ENCODE data around the gene OPTC. TPM values are rescaled to one million over a fixed set of nuclear protein-coding genes. Genes with fewer than 3 reads are reported as not detected.

The OPTC gene
- total RNA-seq, 1 donor from 2014 or later, result not detected

DNA sequence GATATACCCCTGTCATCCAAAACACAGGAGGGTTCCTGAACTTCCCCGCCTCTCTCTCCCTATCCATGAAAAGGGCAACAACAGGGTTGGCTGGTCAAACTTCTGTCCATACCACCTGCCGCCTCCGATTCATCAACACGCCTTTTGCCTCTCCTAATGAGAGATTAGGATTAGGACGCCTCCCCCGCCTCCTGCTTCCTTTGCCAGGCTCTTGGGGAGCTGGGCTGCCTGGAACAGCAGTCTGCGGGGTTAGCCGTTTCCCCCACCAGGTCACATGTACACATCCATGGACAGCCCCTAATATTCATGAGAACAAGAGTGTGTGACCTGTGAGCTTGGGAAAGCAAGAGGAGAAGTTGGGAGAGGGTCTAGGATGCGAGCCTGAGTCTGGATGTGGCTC, 2.3 kb upstream of the OPTC start:
- no peak for DNase-seq (ENCODE audit: low read depth)

DNA sequence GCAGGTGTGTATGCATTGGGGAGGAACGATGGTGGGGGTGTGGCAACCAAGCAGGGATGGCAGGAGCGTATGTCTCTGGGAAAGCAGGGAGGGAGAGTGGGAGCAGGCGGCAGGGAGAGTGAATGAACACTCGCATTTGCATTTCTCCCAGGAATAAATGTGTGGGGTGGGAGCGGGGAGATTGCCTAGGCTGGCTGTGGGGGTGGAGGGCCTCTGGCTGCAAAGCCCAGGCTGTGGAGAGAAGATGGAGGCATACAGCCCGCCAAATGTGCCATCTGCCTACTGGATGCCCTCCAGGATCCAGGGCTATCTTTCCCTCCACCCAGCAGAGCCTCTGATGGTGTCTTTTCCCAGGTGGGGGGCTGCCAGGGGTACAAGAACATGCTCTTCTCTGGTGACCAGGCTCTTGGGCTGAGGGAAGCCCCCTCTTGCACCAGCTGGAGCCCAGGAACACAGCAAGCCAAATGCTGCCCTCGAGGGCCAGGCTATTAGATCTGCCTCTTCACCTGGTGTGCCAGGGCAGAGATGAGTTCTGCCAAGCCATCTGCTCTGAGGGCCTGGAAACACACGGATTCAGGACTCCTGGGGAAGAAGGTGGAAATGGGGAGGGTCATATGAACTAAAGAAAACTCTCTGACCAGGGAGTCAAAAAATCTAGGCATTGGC, 1.7 kb upstream of the OPTC start:
- no peak for DNase-seq (ENCODE audit: low read depth)

DNA sequence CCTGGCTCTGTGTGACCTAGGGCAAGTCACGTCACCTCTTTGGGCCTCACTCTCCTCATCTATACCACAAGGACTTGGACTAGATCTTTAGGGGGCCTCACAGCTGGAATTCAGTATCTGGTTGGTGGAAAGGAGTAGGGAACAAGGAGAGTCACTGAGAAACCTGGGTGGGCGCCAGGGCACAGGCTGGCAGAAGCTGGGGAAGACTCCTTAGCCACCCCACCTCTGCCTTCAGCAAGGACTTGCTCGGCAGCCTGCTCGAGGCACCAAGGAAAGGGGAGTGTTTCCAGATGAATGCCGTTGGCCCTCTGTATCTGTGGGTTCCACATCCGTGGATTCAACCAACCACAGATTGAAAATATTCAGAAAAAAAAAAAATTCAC, 1.2 kb upstream of the OPTC start:
- DNase-seq (ENCODE audit: low read depth), result no peak

DNA sequence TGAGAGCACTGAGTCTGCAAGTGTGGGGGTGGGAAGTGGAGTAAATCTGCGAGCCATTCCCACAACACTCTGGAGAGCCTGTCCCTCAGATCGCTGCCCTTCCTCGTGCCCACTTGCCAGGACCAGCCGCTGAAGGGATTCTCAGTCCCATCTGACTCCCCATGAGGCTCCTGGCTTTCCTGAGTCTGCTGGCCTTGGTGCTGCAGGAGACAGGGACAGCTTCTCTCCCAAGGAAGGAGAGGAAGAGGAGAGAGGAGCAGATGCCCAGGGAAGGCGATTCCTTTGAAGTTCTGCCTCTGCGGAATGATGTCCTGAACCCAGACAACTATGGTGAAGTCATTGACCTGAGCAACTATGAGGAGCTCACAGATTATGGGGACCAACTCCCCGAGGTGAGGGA, 1.9 kb downstream of the OPTC start:
- DNase-seq (ENCODE audit: low read depth), result no peak

DNA sequence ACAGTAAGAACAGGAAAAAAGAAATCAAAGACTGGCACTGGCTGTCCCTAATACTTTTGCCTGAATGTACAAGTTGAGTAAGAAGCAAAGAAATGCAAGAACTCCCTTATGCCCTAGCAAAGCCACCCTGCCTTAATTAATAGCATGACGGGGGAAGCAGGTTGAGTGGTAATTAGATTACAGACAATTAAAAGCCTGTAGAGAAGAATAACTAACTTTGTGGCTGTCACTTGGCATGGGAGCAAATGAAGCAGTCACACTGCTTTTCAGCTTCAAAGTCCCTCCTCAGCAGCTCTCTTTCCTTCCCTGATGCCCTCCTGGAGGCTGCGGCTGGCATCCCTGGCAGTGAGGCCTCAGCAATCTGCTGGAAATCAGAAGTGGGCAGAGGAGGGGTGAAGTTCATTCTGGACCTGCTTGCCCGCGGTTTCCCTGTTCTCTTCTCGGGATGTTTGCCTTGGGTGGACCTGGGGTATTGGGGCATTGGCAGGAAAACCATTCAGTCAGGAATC, 3.4 kb downstream of the OPTC start:
- DNase-seq (ENCODE audit: low read depth), result no peak

DNA sequence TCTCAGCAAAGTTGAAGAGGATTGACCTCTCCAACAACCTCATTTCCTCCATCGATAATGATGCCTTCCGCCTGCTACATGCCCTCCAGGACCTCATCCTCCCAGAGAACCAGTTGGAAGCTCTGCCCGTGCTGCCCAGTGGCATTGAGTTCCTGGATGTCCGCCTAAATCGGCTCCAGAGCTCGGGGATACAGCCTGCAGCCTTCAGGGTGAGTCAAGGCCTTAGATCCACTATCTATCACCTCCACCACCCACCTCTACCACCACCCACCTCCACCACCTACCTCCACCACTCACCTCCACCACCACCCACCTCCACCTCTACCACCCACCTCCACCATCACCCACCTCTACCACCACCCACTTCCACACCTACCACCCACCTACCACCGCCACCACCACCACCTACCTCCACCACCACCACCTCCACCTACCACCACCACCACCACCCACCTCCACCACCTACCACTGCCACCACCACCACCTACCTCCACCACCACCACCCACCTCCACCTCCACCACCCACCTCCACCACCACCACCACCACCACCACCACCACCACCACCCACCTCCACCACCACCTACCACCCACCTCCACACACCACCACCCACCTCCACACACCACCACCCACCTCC, 5.8 kb downstream of the OPTC start:
- DNase-seq (ENCODE audit: low read depth), result no peak

DNA sequence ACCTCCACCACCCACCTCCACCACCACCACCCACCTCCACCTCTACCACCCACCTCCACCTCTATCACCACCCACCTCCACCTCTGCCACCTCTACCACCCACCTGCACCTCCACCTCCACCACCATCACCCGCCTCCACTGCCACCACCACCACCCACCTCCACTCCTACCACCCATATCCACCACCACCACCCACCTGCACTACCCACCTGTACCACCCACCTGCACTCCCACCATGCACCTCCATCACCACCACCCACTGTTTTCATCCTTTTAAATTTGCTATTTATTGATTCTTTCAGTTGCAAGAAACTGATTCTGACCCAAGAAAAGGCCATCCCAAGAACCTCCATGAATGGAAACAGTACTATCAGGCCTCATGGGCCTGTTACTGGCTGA, 6.3 kb downstream of the OPTC start:
- no peak for DNase-seq (ENCODE audit: low read depth)

DNA sequence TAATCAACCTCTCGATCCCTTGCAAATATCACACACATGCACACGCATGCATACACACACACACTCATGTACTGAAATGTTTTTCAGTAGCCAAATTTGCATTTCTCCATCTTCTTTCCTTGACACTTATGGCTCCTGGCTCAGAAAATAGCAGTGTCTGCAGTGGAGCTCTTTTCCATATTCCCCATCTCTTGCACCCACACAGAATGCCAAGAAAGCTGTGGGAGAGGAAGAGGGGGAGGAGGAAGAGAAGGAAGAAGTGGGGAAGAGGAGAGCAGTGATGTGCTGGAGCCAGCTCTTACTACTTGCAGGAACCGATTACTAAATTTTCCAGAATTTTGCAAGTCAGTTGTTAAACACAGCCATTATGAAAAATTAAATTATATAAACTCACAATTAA, 9.9 kb downstream of the OPTC start:
- no peak for DNase-seq (ENCODE audit: low read depth)

DNA sequence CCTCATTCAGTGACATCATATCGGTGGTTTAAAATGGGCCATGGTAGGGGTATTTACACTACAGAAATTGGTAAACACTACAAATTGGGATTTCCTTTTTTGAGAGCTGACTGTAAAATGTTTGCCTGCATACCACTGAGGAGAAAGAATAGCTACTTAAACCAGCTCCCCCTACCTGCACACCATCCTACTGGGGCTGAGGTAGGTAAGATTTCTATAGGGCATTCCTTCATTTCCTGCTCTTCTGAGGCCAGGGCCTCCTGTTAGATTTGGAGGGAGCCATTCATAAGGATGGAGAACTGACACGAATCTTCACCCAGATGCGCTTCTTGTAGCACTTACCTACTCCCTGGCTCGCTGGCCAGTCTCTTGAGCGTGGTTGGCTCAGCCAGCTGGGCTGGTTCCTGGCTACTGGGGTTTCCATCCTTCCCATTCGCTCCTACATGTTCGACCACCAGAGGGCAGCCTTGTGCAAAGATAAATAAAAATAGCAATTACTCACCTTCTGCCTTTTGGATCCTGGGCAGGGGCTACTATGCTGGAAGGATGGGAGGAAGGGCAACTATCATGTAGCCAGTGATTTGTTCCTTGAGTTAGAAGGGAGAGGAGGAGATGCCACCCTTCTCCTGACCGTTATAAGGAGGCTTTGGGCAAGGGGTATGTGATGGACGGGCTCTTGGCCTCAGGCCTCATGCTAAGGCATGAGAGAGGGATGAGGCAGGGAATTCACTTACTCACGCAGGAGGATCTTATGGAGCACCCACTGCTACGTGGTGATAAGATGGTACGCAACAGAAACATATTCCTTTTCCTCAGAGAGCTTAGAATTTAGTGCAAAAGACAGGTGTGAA, 10.7 kb downstream of the OPTC start:
- DNase-seq (ENCODE audit: low read depth), result peak; percentile 61

DNA sequence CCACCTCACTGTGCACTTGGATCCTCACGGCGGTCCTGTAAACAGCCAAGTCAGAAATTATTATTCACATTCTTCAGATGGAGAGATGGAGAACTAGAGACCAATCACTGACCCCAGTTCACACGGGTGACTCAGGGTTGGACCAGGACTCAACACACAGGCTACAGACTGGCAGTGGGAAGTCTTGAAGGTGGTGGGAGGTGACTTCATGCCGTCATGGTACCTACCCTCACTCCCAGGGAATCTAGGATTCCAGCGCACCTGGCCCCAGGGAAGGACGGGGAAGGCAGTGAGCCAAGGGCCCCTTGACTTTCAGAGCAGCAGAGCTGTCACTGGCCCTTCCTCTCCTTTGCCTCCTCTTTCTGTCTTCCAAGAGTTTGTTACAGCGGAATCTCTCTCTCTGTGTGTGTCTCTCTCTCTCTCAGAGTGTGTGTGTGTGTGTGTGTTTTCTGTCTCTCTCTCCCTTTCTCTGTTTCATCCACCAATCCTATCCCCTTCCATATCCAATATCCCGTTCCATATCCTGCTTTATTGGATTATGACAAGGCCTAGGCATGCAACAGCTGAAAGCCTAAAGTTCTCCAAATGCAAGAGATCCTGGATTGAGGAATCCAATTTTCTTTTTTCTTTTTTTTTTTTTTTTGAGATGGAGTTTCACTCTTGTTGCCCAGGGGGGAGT, 11.7 kb downstream of the OPTC start:
- DNase-seq (ENCODE audit: low read depth), result no peak

DNA sequence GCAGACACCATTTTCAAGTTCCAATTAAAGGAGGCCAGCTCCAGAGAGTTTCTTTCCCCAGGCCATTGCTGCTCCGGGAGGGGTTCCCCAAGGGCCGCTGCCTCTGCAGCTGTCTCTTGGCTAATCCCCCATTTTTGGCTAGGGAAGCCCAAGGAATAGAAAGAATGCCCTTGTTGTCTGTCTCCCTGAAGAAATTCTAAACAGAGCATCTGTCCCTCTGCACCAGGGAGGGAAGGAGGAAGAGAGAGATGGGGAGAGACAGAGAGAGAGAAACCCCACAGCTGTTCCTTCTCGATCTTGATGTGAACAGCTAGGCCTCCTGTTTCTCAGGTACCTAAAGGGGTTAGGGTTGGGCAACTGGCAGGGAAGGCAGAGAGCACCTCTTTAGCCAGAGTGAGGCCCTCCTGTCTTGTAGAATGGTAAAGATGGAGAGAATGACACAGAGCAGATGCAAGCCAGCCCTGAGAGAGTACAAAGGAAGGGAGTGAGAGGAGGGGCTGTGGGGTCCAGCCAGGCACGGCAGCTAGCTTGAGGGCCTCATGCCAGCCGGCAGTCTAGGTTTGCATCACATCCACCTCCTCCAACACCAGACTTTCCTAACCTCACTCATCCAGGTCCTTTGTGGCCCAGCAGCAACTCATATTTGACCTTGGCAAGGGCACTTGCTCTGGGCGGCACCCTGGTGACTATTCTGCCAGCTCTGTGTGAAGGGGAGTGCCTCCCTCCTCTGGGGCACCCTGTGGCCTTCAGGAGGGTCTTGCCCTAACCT, 13.1 kb downstream of the OPTC start:
- DNase-seq (ENCODE audit: low read depth), result peak; percentile 48

DNA sequence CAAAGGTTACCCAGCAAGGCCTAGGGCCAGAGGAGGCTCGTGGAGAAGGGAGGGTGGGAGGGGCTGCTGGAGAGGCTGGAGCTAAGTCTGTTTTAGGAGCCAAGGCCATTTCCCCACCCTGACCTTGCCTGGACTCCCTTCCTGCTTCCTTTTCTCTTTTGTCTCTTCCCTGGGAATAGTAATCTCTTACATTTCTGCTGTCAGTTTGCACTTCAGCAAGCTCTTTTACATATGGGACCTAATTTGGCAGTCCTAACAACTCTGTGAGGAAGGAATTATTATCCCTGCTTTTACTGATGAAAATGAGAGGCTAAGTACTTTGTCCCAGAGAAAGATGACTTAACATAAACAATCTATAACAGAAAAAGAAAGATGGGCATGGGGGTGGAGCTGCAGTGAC, 13.8 kb downstream of the OPTC start:
- DNase-seq (ENCODE audit: low read depth), result no peak

DNA sequence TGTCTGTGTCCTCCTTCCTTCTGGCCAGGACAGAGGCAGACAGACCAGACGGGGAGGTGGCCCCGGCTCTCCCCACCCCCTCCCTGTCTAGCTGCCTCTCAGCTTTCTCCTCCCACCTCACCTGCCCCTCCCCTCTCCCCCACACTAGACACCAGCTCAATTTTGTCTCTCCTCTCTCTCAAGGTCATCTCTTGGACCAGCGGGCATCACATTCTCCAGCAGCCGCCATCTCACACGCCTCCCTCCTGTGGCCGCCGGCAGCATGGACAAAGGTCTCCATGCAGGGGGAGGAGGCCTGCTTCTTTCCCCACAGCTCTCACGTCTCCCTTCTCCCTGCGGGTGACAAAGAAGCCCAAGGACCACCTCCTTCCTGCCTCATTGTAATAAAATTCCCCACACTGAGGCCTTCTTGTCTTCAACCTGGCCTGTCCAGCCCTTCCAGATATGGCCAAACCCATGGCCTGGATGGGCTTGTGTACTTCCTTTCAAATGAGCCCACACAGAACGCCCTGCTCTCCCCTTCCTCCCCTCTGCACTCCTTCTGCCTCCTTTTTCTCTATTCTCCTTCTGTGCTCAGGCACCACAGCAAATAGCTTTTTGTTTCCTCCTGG, 14.6 kb downstream of the OPTC start:
- no peak for DNase-seq (ENCODE audit: low read depth)

DNA sequence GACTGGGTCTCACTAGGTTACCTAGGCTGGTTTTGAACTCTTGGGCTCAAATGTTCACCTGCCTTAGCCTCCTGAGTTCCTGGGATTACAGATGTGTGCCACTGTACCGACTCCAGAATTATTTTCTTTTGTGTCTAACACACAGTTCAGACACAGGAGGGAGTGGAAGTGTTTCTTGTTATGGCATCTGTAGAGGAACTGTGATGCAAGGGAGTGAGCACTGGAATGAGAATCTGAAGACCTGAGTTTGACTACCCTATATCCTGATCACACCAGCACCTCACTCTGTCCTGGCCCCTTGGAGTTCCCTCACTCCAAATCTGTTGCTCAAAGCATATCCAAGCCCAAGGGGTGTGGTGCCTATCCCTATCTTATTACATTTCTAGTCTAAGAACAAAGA, 15.2 kb downstream of the OPTC start:
- DNase-seq (ENCODE audit: low read depth), result no peak

DNA sequence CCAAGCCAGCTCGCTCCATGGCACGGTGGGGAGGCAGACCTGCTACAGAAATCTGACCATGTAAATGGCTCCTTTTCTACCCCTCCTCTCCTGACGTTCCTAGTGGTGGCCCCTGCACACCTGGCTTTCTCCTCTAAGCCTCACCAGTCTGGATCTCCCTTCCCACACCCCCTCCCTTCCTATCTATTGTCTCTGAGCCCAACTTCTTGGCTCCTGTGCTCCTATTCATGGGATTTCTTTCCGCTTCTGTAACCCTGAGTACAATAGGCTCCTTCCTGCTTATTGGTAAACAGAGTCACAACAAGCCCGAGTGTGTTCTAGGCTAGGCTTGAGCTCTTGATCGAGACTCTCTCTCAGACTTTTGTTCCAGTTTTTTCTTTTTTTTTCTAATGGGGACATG, 17.6 kb downstream of the OPTC start:
- peak; percentile 33 for DNase-seq (ENCODE audit: low read depth)

DNA sequence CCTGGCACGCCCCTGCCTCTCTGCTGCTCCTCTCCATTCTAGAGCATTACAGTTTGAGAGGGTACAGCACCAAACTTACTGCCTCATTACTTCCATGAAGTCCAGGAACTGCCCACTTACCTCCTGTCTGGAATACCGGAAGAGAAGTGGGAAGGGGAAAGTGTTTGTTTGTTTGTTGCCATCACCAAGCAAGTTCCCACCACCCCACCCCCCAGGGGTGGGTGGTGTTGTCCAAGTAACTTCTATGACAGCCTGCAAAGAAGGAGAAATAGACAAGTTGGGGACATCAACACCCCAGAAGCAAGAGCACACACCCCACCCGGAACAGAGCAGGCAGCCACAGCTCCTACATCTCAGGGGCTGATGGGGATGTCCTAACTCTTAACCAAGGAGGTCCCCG, 18.0 kb downstream of the OPTC start:
- peak; percentile 19 for DNase-seq (ENCODE audit: low read depth)

DNA sequence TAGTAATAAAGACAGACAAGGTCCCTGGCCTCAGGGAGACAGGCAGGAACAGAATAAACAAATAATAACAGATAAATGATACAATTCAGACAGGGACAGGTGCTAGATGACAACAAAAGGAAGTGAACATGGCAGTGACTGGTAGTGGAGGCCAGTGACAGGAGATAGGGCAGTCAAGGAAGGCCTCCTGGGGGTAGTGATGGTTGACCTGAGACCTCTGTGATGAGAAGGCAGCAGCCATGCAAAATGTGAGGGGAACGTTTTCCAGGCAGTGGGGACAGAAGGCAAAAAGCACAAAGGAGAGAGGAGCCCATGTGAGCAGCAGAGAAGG, 18.5 kb downstream of the OPTC start:
- DNase-seq (ENCODE audit: low read depth), result no peak

DNA sequence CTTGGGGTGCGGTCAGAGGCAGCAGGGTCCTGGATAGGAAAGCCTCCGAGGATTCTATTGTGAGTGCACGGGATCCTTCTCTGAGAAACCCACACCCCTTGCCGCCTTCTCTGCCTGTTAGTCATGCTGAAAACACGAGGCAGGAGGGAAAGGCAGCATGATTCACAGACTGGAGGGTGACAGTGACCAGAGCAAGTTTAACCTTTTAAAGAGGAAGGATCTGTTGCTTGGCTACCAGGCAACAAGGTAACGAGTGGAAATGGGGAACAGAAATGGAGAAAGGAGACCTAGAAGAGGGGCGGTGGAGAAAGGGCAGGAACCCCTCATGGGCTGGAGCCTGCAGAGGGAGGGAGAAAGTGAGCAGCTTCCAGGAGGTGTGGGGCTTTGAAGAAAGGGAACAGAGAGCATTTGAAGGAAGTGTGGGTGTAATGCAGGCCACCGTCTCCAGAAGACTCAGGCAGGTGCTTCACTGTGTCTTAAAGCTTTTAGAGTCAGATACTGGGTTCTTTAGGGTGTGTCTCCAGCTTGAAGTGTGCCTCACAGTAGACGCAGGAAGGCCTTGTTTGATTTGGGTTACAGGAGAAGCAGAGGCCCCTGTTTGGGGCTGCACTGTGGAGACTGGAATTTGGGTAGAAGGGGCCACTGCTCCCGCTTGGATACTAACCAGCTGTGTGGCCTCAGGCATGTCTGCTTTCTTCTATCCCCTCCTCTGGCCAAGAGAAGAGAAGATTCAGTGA, 19.1 kb downstream of the OPTC start:
- DNase-seq (ENCODE audit: low read depth), result peak; percentile 95

DNA sequence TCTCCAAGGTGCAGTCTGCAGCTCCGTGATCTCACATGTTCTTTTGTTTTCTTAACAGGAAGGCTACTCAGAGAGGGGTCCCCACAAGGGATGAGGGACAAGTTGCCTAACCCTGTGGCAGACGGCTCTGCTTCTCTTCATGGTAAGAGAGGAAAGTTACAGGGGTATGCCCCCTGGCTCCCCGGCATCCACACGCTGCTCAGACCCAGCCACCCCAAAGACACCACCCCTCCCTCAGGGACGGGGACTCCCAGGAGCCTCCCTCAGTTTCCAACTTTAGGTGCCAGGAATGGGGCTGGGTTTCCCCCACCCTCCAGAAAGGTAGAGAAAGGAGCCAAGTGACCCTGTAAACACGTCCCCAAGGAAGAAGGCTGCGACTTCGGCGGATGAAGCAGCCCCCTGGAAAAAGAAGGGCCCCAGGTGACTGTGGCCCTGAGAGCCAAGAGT, 19.7 kb downstream of the OPTC start:
- DNase-seq (ENCODE audit: low read depth), result no peak

DNA sequence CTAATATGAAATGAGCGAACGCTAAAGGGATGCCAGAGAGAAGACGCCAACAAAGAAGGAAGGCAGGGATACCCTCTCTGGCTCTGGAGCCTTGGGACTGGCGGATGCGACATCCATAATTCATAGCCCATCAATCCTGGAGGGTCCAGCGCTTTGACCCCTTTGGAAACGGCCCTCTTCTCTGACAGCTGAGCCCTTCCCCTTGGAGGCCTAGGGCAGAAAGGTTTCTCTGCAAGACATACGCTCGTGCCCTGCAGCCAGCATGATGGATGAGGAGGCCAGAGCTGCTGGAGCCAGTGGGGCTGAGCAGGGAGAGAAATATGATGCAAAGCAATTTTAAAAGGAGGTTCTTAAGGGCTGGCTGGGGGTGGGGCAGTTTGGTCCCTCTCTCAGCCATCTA, 22.2 kb downstream of the OPTC start:
- no peak for DNase-seq (ENCODE audit: low read depth)
